NCI-H1436 treated with DMSO at 0.1 percent for 48 hours (cell line): ENCODE data around the gene MSH2.
"Not testable (repeated sequence)": the region's sequence is repeated elsewhere in the genome, so short reads cannot be mapped to it uniquely, and the experiment has no call there.

Experiments used
- DNase-seq: peaks from one replicate; lab custom pipeline; 2025; lab: John Stamatoyannopoulos, UW

The MSH2 gene

DNA sequence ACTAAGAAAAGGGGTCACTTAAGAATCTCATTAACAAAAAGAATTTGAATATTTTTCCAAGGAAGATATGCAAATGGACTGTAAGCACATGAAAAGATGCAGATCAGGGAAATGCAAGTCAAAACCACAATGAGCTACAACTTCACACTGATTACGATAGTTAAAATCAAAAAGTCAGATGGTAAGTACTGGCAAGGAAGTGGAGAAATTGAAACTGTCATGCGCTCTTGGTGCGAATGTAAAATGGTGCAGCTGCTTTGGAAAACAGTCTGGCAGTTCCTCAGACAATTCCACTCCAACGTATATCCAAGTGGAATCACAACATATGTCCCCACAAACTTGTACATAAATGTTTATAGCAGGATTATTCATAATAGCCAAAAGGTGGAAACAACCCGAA is 81.4 kb downstream of the MSH2 start:
- DNase-seq: no peak

DNA sequence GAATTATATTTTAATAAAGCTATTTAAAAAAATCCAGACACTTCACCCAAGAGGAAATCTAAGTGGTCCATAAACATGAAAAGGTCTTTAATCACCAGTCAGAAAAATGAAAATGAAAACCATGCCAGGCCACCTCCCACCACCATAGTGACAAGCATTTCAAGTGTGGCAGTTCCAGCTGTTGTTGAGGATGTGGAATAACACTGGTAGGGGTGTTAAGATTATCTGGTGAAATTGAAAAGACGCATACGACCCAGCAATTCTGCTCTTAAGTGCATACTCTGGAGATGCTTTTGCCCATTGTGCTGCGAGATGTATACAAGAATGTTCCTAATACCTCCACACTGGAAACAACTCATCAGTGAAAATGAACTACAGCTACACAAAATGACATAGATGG is 82.2 kb downstream of the MSH2 start:
- DNase-seq: no peak

DNA sequence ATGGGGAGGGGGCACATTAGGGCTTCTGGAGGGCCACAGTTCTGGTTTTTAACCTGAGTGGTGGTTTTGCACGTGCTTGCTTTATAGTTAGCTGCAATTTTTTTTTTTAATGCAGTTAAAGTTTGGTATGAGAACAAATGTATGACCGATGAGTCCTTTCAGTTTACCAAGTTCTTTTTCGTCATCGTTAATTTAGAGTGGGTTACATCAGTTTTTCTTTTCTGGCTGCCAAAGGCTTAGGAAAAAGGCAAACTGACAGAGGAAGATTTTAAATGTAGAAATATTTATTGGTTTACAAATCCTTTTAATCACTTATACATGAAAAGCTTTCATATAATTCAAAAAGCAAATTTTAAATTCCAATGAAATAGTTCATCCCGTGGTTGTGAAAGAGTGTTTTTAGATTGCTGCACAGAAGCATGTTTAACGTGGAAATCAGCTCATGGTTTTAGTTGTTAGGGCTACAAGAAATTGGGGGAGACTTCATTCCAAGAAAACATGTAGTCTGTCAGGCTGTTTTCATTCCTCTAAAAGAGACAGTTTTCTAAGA is 82.9 kb downstream of the MSH2 start:
- DNase-seq: no peak

DNA sequence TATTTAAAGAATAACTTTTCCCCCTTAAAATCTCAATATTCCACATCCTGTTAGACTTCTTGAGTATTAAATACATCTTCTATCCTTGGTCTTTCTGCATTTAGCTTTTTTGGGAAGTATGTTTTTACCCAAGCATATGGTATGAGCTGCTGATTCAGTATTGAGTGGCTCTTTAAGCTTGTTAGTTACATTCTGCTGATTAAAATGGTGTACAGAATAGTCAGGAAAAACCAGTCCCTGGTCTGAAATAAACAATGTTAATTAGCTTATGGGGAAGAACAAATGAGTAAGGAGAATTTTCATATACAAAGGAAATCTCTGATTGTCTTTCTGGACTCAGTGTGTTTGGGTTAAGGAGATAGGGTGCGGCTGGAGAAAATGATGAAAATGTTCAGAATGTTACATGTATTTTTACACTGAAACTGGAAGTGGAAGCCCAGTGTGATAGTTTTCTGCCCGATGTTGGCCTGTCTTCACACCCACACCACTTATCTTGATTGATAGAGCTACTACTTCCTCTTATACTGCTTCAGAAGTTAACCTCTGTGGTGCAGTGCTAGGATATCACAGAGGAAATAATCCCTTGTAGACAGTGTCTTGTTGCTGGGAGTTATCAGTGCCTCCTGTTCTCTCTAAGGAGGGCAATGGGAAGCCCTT is 84.0 kb downstream of the MSH2 start:
- DNase-seq: no peak

DNA sequence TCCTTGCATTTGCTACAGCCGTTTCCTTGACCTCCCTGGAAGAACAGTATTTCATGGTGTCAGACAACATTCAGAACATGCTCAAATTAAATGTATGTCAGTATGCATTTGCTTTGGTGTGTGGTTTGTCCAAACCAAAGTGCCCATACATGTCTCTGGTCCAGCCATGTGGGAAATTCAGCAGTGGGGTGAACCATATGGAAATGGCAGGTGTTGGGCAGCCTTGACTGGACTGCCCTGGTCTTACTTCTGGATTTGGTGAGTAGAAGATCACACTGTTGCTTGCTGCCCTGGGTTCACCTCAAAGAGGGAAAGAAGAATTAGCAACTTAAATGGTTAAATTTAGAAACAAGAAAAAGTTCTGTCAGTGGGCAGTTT is 84.5 kb downstream of the MSH2 start:
- no peak for DNase-seq

DNA sequence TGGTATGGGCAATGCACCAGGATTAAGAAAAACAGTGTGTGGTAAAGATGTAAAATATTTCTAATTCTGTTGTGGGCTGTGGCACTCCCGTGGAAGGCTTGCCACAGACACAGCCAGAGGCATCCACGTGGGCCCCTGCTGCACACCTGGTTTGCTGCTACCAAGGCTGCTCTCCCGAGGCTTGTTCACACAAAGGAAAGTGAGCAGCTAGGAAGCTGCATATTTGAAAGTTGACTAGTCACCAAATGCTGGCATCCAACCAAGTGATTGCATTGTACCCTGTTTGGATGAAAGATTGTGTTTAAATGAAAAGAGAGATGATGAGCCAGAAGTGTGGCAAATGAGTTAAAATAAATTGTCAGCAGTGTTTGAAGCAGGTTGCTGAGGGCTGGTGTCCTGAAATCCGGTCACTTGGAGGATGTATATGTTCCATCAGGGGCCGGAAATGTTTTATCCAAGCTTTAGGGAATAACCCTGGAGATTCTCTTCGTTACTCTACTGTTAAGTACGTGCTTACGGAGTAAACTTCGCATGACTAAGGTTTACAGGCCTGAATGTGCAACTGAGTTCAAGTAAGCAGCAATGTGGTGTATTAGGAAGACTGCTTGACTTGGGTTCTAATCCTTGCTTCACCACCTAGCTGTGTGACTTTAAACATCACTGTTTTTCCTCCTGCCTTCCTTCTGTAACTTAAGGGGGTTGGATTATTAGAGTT is 86.1 kb downstream of the MSH2 start:
- no peak for DNase-seq

DNA sequence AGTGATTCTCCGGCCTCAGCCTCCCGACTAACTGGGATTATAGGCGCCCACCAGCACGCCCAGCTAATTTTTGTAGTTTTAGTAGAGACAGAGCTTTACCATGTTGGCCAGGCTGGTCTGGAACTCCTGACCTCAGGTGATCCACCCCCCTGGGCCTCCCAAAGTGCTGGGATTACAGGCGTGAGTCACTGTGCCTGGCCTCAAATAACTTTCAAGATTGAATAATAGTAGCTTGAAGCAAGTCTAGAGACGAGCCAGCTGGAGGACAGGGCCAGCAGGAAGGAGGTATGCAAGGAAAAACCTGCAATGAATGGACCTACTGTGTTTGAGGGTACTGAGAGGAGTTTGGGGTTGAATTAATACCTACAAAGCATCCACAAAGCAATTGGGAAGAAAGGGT is 87.5 kb downstream of the MSH2 start:
- DNase-seq: no peak

DNA sequence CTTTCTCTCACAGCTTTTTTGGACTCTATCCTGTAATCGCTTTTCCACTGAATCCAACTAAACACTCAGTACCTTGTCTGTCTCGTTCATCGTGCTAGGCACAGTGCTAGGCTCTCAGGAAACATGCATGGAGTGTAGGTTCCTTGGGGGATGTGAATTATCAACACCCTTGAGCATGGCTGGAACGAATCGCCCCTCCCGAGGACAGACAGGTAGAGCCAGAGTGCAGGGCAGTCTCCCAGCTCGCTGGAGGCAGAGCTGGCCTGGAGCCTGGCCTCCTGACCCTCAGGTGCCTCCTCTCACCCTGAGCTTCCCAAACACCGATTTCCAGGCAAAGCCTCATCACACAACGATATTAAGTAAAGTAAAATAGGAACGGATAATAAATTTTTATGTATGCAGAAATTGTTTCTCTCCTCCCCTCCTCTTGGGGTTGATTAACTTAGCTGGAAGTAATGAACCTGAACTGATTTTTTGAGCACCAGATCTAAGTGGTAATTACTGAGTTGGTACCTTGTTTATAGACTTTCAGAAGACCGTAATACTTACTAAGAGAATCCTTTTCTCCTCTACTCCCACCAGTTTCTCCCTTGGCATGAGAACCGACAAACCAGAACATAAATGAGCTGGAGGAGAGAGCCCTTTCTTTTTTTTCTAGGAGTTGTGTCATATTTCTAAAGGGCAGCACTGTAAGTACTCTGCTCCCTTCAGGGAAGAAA is 90.5 kb downstream of the MSH2 start:
- DNase-seq: no peak

DNA sequence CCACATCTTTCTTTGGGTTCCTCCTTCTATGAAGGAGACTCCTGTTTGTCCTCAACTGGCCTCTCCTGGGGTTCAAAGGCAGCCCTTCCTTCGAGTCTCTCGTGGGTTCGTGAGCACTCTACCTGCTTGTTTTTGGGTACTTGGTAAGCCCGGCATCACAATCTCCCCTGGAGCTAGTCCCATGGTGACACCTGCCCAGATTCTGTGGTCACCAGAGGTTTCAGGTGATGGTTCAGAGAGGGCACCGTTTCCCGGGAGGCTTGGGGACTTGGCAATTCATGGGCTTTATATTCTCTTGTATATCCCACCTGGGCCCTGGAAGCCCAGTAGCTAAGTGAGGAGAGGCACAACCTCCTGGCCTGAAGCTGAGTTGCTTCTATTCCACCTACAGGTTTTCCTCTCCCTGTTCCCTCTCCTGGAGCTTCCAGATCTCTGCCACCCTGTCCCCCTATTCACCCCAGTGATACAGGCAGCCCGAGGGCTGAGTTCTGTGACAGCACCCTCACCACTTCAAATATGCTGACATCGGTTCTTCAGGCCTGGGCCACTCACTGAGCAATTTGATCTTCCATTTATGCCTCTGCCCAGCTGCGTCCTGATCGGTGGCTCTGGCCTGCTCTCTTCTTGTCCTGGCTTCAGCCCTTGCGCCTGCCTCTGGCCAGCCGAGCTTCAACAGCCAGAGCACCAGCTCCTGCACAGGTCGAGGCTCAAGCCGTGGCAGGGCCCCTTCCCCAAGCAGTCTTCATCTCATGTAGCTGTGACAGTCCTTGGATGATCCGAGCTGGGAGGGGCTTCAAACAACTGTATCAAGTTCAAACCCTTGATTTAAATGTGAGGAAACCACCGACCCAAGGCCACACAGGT is 91.5 kb downstream of the MSH2 start:
- no peak for DNase-seq

DNA sequence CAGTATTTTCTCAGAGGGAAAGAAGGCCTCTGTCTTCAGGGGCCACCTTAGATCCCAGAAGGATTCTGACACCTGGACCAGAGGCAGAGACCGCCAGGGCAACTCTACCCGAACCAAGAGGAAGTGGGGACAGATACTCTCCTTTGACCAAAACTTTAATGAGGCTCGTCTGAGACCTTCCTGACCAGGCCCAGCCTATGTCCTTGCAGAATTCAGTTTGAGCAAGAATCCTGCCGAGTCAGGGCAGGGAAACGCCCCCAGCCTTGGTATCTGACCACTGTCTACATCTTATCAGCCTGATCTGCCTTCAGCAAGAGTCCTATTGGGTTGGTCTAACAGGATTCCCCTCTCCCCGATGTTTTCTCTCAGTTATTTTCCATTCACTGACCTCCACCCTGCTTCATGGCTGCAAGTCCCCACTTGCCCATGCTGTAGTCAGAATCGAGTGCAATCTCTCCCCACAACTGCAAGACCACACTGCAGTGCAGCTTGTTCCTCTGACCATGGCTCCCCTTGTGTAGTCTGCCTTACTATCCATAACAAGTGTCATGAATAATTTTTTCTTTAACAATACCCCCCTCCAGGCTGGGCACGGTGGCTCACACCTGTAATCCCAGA is 95.0 kb downstream of the MSH2 start:
- no peak for DNase-seq

DNA sequence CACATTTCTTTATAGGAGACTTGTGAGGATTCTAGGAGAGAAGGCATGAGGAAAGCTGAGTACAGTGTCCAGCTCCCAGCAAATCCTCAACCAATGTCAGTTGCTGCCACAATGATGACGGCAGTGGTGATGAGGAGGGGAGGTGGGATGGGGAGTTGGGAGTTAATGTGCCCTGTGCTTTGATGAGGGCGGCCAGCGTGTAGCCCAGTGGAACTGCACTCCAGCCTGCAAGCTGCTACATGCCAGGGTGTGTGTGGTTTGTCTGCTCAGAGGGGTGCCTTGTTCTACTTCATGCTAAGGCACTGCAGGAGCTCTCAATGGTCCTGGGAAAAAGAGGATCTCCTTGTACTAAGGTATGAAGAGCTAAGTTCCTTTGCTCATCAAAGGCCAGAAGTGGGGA is 96.1 kb downstream of the MSH2 start:
- DNase-seq: no peak

DNA sequence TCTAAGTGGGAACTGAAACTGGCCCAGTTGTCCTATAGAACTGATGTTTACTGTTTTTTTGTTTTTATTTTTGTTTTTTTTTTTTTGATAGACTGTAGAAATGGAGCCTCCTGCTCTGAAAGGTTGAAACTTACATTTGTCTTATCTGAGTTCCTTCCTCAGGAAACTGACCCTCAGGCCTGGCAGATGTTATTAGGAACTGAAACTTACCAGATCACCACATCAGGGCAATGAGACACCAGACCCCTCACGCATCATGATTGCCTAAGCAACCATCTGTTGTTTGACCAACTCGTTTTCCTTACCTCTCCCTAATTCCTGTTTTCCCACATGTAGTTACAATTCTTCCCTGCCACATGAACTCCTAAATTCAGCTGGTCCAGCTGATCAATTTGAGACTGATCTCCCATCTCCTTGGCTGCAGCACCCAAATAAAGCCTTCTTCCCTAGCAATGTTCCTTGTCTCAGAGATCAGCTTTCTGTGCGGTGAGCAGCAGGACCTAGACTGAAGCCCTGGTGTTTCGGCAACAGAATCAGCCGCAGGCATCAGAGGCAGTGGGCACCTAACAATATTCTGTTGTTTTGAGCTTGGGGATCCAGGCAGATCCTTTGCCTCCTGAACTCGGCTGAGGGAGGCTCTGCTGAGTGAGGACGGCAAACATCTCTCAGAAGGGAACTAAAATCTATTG is 96.8 kb downstream of the MSH2 start:
- DNase-seq: no peak

DNA sequence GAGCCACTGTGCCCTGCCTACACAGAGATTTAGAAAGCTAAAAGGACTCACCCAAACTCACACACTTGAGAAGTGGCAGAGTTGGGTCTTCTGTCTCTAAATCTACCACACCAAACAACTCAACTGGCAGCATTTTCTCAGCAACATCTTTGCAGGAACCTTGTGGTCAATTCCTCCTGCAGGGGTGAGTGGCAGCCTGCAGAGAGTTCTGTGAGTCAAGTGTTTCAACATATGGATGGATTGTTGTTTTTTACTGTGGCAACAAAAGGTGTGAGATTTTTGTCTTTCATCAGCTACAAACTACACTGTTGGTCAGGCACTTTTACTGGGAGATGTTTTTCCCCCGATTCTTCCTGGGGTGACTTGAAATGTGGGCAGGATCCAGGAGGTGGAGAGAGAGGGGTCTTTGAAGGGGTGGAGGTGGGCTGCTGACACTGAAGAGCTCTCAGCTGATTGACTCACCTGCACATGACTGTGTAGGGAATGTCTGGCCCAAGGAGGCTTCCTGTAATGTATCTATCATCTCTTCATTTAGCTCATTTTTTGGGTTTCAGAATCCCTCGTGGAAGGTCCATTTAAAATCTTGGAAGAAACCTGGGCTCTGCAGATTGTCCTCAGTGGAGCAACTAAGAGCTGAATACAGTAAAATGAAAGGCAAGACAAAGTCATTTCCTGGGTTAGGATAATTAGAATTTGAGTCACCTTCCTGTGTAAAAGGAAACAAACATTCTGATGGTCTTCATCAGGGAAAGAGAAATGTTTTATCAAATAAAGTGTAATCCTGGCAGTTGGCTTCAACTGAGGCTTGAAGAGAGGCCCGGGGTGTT is 98.6 kb downstream of the MSH2 start:
- no peak for DNase-seq

DNA sequence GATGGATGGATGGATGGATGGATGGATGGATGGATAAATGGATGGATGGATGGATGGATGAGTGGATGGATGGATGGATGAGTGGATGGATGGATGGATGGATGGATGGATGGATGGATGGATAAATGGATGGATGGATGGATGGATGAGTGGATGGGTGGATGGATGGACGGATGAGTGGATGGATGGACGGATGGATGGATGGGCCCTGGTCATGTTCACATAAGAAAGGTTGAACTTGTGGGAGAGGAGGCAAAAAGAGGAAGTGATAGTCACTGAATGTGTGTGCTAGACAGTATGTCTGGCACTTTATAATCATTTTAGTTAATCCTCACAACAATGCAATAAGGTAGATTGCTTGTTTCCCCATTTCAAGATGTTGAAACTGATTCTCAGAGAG is 99.5 kb downstream of the MSH2 start:
- DNase-seq: not testable (repeated sequence)

DNA sequence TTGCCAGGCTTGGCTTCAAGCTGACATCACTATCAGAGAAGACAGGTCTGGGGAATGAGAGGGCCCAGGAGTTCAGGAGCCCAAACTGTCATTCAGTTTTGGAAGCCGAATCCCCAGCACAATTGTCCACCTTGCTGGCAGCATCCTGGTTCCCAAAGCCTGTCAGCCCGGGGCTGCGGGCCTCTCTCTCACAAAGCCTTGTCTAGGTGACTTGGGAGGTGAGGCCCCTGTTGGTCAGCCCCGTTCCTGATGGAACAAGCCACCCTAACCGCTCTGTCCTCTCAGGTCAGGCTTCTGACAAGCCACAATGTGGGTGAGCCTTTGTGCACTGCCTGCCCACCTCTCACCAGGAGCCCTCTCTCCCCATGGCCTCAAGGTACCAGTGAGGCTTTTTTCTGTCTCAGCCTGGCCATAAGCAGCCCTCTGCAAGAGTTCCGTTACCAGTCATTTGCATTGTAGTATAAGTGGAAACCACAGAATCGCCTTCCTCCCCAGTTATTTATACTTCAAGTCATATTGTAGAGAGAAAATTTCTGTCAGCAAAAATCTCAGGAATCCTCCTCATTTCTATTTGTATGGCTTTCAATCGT is 100.6 kb downstream of the MSH2 start:
- no peak for DNase-seq

DNA sequence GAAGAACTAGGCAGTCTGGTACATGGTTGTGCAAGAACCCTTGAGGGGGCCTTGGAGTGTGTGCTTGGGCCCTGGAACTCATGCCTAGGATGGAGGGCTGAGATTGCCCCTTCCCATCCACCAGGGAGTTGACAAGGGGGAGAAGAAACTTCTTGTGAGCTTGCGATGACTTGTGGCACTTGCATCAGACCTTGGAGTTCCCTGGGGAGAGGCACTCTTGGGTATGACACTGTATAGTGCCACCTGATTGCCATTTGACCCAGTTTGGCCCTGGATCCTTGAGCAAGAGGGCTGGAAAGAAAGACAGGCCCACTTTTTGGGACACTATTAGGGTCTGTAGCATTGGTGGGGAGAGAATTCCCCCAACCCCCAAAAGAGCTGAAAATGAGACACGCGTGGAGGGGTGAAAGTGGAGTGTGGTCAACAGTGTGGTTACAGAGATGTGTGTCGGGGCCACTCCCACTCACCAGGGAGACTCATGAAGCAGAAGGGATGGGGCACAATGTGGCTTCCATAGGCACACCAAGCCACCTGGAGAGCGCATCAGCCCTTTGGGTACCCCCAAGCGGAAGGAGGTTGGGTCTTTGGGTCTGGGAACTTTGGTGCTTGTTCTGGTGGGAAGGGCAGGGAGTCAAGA is 101.3 kb downstream of the MSH2 start:
- DNase-seq: no peak

DNA sequence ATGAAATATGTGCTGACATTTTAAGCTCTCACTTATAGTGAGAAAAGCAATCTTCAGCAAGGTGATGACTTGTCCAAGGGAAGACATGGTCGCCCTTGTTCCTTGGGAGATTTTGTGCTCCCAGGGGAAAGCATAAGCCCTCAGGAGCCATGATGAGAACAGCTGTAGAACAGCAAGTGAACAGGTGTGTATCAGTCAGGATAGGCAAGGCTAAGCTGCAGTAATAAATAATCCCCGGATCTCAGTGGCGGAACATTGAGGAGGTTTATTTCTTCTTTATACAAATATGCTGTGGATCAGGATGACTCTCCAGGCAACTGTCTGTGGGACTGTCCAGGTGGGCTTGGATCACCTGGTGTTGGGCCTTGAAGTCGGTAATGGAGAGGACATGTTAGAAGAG is 103.1 kb downstream of the MSH2 start:
- DNase-seq: no peak

DNA sequence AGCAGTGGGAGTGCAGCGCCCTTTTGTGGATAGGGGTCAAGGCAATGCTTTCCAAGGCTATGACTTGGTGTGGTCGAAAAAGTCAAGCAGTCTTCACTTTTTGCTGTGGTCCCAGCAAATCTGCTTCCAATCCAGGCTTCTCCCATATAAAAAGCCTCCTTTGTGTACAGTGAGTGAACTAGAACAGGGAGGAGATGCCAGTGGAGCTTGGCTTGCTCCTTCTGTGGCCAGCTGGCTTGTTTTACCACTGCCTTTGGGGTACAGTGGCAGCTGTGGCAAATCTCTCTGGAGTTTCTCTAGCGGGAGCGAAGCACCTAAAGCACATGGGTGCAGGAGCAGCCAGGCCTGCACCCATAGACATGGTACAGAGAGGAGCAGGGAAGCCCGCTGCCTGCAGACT is 103.5 kb downstream of the MSH2 start:
- no peak for DNase-seq

DNA sequence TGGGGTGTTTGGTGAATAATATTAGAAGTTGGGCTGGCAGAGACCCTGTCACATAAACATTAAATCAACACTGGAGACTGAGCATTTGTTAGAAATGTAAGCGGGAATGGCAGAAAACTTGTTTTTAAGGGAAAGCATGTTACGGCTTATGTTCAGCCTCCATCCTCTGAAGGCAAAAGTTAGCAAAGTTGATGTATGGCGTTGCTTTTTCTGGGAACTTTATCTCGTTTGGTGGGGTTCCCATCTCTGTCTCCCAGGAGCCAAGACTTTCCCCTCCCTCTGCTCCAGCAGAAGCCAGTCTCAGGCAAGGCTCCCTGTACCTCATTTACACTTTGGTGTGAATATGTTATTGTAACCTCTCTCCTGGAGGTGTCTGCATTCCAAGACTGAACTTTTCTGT is 105.1 kb downstream of the MSH2 start:
- DNase-seq: no peak
